Esophagus muscularis mucosa (tissue), 4 donors: ENCODE data around the gene CRISPLD2. TPM values are rescaled to one million over a fixed set of nuclear protein-coding genes. Genes with fewer than 3 reads are reported as not detected.

Source experiments
- DNase-seq: peaks from one replicate; pipeline ENCODE4 v3.0.0-alpha.2; 2017; ENCODE audit errors: extremely low spot score
- H3K27ac ChIP-seq, 4 donors: fragments of 200-600 bp; sonication (generic); replicated peaks in 1 of 4; 1 replicate in 3 of 4; 2 replicates in 1 of 4; pipeline ENCODE4 v1.5.1; 2016 to 2019; ENCODE audit warnings: mild to moderate bottlenecking in 1 of 4
- H3K27me3 ChIP-seq, 4 donors: fragments of 200-600 bp; sonication (generic); one replicate each; pipeline versions ENCODE4 v1.5.1 to v1.6.0; 2016 to 2019
- H3K36me3 ChIP-seq, 4 donors: fragments of 200-600 bp; sonication (generic); one replicate each; pipeline ENCODE4 v1.5.1; 2016 to 2019
- H3K4me1 ChIP-seq, 4 donors: fragments of 200-600 bp; sonication (generic); one replicate each; pipeline ENCODE4 v1.5.1; 2016 to 2019
- H3K4me3 ChIP-seq, 4 donors: fragments of 200-600 bp; sonication (generic); 1 replicate in 2 of 4; 2 replicates in 2 of 4; pipeline ENCODE4 v1.5.1; 2016 to 2019; ENCODE audit warnings: mild to moderate bottlenecking in 4 of 4, moderate library complexity in 1 of 4
- H3K9me3 ChIP-seq, 4 donors: fragments of 200-600 bp; sonication (generic); 1 replicate in 3 of 4; 2 replicates in 1 of 4; pipeline ENCODE4 v1.5.1; 2016 to 2019
- EP300 ChIP-seq: sonication (generic); formaldehyde crosslinking; IDR thresholded peaks from one replicate; pipeline ENCODE4 v1.6.1; 2017; ENCODE audit warnings: antibody characterized with exemption
- POLR2A ChIP-seq: fragments of 450-650 bp; IDR thresholded peaks from one replicate; pipeline ENCODE4 v1.6.1; 2017; ENCODE audit warnings: antibody characterized with exemption, moderate library complexity, mild to moderate bottlenecking, low read depth
- POLR2AphosphoS5 ChIP-seq, 2 donors: sonication (generic); formaldehyde crosslinking; IDR thresholded peaks; one replicate each; pipeline ENCODE4 v1.6.1; 2017; ENCODE audit warnings: antibody characterized with exemption in 2 of 2
- WGBS: methylation state at CpG from one replicate; pipeline ENCODE4 v1.1.5; 2018; 5-methylcytosine and 5-hydroxymethylcytosine counted together
- intact Hi-C: fragments of 100-400 bp; cut with DNase I; formaldehyde crosslinking; loops from one replicate; pipeline ENCODE4 v1.15.1; 2023
- total RNA-seq, 4 donors: library from RNA; depleted of rRNA; stranded (reverse); fragments of >200 nt; gene quantifications; one replicate each; pipeline versions ENCODE4 v1.1.0 to v1.2.1, GENCODE V29; 2016
- TF ChIP-seq, protein P1 (sequence below), 3 experiments: fragments of 200-600 bp in 2 of 3; fragments of 450-650 bp in 1 of 3; sonication (generic) in 2 of 3; IDR thresholded peaks; one replicate each; pipeline ENCODE4 v1.5.1; 2017 to 2019; ENCODE audit warnings: antibody characterized with exemption in 3 of 3, mild to moderate bottlenecking in 2 of 3, moderate library complexity in 1 of 3

Gene CRISPLD2
- total RNA-seq, 4 donors from 2014 or later: 230 to 568 (median 289) TPM

DNA sequence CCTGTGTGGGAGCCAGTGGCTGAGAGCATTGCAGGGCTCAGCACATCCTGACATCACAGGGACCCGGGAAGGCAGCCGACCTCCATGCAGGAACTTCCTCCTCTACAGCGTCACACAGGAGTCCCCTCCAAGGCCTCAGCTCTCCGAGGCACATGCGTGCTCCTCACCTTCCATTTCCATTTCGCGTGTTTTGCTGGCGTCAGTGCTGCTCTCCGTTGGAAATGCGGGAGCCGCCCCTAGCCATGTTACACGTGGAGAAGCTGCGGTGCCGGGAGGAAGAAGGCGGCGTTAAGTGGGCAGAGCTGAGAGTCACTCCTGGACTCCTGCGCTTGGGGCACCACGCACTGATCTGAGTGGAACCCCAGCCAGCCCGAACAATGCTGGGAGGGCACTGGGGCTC is 25.2 kb upstream of the CRISPLD2 start:
- TF ChIP-seq POLR2AphosphoS5 (IDR thresholded peaks at IDR 0.05) (no peak), POLR2A (no peak), EP300 (no peak)
- TF ChIP-seq, protein P1, sequence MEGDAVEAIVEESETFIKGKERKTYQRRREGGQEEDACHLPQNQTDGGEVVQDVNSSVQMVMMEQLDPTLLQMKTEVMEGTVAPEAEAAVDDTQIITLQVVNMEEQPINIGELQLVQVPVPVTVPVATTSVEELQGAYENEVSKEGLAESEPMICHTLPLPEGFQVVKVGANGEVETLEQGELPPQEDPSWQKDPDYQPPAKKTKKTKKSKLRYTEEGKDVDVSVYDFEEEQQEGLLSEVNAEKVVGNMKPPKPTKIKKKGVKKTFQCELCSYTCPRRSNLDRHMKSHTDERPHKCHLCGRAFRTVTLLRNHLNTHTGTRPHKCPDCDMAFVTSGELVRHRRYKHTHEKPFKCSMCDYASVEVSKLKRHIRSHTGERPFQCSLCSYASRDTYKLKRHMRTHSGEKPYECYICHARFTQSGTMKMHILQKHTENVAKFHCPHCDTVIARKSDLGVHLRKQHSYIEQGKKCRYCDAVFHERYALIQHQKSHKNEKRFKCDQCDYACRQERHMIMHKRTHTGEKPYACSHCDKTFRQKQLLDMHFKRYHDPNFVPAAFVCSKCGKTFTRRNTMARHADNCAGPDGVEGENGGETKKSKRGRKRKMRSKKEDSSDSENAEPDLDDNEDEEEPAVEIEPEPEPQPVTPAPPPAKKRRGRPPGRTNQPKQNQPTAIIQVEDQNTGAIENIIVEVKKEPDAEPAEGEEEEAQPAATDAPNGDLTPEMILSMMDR (IDR thresholded peaks at IDR 0.05): no peak
- H3K4me1 ChIP-seq: peaks cover 11 to 19% (median 17%) of the 10 kb centered on the region in 4 donors
- H3K4me3 ChIP-seq: peak overlapping the region in 3 of 4 donors; percentile 5 to 40 (median 30)
- no peaks in the 10 kb centered on the region for H3K27me3 ChIP-seq
- no peak for DNase-seq
- intact Hi-C loops: no loop called here
- WGBS: 81% methylated on average over 19 of the region's 19 CpGs
- no peaks in the 10 kb centered on the region for H3K36me3 ChIP-seq
- H3K9me3 ChIP-seq: no peaks in the 10 kb centered on the region
- H3K27ac ChIP-seq: peak overlapping the region; percentile 76 to 86 (median 82)

- peak overlapping the region; percentile 76 to 86 (median 82) for H3K27ac ChIP-seq
- intact Hi-C loops: no loop called here
These were observed 24.3 kb upstream of the CRISPLD2 start for GRCh38 chr16:84795329-84796053.

DNA sequence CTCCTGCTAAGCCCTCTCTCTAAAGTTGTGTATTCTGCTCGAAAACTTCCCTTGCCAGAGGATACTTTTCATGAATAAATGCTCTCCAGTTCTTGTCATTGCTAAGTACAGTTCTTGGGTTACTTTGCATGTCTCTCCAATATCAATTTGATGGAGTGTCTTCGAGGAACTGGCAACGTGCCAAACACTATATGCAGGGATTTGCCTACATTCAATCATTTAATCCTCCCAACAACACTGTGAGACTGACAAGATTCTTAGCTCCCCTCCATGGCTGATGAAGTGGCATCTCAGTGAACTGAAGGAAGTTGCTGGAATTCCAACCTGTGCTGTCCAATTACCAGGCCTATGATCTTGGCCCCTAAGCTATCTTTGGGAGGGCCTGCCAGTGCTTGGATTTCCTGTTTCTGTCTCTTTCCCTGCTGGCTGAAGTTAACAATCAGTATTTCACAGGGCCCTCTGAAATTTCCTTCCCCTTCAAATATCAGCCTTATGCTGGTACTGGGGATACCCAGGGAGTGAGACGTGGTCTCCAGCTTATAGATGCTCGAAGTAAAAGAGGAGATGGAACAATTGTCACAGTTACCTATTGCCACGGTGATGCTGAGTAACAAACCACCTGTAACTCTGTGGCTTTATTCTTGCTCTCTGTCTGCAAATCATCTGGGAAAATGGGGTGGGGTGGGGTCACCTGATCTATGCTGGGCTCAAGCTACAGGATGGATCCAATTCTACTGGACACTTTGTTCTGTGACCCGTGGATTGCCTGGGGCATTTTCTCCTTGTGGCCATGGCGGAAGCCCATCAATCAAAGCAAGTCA is 19.4 kb upstream of the CRISPLD2 start:
- no peak overlapping the region for H3K27ac ChIP-seq
- no peaks in the 10 kb centered on the region for H3K36me3 ChIP-seq
- no peak overlapping the region for H3K4me3 ChIP-seq
- no peaks in the 10 kb centered on the region for H3K9me3 ChIP-seq
- intact Hi-C loops: no loop called here
- no peak for DNase-seq
- peaks cover 4 to 5% (median 5%) of the 10 kb centered on the region in 4 donors for H3K4me1 ChIP-seq
- WGBS: 70% methylated on average over 8 of the region's 8 CpGs
- H3K27me3 ChIP-seq: no peaks in the 10 kb centered on the region
- no peak for TF ChIP-seq POLR2AphosphoS5 (IDR thresholded peaks at IDR 0.05)
- TF ChIP-seq EP300: no peak
- TF ChIP-seq, protein P1 (IDR thresholded peaks at IDR 0.05): no peak
- no peak for TF ChIP-seq POLR2A

More at GRCh38 chr16:84795329-84796053, 24.3 kb upstream of the CRISPLD2 start:
- TF ChIP-seq POLR2AphosphoS5 (IDR thresholded peaks at IDR 0.05) (peak; percentile 94 to 95), POLR2A (no peak), EP300 (peak; percentile 88)
- DNase-seq: peak; percentile 97
- H3K36me3 ChIP-seq: no peaks in the 10 kb centered on the region
- H3K9me3 ChIP-seq: no peaks in the 10 kb centered on the region
- peaks cover 11 to 19% (median 17%) of the 10 kb centered on the region in 4 donors for H3K4me1 ChIP-seq
- peak overlapping the region; percentile 5 to 48 (median 35) for H3K4me3 ChIP-seq
- H3K27me3 ChIP-seq: no peaks in the 10 kb centered on the region
- WGBS: 38% methylated on average over 17 of the region's 22 CpGs

DNA sequence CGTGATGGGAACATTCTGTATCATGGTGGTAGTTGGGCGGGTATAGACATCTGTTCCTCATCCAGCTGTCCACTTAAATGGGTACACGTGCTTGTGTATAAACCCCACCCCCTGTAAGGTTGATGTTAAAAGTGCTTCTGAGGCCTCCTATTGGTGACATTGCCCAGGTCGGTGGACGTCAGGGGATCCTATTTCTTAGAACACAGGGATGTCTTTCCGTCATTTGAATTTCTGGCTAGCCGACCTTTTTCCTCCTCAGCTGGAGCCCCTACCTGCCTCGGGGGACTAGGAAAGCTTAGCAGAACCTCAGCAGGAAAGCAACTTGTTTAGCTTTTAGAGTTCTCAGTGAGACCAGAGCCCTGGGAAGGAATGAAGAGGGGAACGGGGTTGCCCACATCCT is 16.6 kb upstream of the CRISPLD2 start:
- H3K36me3 ChIP-seq: no peaks in the 10 kb centered on the region
- WGBS: 85% methylated on average over 9 of the region's 9 CpGs
- intact Hi-C loops: no loop called here
- H3K9me3 ChIP-seq: no peaks in the 10 kb centered on the region
- no peak for DNase-seq
- H3K27ac ChIP-seq: no peak overlapping the region
- no peak for TF ChIP-seq POLR2AphosphoS5 (IDR thresholded peaks at IDR 0.05)
- no peak for TF ChIP-seq EP300
- TF ChIP-seq, protein P1 (IDR thresholded peaks at IDR 0.05): no peak
- no peak overlapping the region for H3K4me3 ChIP-seq
- no peaks in the 10 kb centered on the region for H3K27me3 ChIP-seq
- peaks cover 5 to 10% (median 6%) of the 10 kb centered on the region in 4 donors for H3K4me1 ChIP-seq

- no peak overlapping the region for H3K27ac ChIP-seq
- intact Hi-C loops: no loop called here
- H3K36me3 ChIP-seq: no peaks in the 10 kb centered on the region
- DNase-seq: no peak
- no peaks in the 10 kb centered on the region for H3K27me3 ChIP-seq
- no peak overlapping the region for H3K4me3 ChIP-seq
- peaks cover 5 to 10% (median 6%) of the 10 kb centered on the region in 4 donors for H3K4me1 ChIP-seq
- no peaks in the 10 kb centered on the region for H3K9me3 ChIP-seq
- WGBS: 91% methylated on average over 7 of the region's 10 CpGs
- TF ChIP-seq POLR2AphosphoS5 (IDR thresholded peaks at IDR 0.05) (no peak), EP300 (no peak), POLR2A (no peak)
- TF ChIP-seq, protein P1 (IDR thresholded peaks at IDR 0.05): no peak
These were observed 15.5 kb upstream of the CRISPLD2 start for GRCh38 chr16:84804326-84804725.
